HG03039 (cell line): Measurements from ENCODE around the gene MRGPRD.

Source experiments
- ATAC-seq: cut with Tn5 transposase; IDR thresholded peaks from one replicate; pipeline ENCODE4 v1.9.1; 2021; ENCODE audit warnings: mild to moderate bottlenecking, moderate library complexity; ENCODE audit not compliant: unreplicated experiment

MRGPRD gene

DNA sequence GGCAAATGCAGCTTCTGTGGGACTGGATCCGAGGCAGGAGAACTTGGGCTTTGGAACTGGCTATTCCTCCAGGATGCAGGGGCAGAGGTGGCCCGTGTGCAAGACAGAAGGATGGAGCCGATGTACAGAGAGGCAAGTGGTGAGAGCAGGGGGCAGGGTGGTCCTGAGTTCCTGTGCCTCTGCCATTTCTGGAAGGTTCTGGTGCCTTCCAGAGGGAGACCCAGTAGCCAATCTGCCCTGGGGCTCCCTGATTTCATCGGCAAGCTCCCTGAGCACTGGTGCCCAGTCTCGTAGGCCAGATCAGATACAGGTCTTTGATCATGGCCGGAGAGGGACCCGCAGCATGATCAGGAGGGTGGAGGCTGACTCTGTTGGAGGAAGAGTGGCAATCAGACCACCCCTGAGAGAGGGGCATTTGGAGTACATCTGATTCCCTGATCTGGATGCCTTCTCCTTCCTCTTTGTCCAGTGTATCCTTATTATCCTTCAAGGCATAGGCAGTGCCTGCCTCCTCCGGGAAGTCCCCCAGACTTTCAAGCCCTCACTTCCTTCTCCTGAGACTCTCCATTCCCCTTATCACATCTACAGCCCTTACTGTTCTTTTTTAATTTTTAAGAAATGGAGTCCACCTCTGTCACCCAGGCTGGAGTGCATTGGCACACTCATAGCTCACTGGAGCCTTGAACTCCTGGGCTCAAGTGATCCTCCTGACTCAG is 9.7 kb downstream of the MRGPRD start:
- no peak for ATAC-seq

DNA sequence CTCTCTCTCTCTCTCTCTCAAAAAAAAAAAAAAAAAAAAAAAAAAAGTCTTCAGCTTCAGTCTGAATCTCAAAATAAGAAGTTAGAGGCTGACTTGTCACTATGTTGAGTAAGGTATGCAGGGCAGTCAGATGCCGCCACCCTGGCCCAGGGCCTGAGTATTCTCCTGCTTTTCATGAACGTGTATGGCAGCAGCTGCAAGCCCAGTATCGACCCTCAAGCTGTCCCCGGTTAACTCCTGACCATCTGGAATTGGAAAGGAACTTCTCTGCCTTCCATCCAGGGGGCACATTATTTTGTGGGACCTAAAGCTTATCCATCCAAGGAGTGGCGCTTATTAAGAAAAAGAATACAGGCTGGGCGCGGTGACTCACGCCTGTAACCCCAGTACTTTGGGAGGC is 11.4 kb downstream of the MRGPRD start:
- ATAC-seq = no peak

DNA sequence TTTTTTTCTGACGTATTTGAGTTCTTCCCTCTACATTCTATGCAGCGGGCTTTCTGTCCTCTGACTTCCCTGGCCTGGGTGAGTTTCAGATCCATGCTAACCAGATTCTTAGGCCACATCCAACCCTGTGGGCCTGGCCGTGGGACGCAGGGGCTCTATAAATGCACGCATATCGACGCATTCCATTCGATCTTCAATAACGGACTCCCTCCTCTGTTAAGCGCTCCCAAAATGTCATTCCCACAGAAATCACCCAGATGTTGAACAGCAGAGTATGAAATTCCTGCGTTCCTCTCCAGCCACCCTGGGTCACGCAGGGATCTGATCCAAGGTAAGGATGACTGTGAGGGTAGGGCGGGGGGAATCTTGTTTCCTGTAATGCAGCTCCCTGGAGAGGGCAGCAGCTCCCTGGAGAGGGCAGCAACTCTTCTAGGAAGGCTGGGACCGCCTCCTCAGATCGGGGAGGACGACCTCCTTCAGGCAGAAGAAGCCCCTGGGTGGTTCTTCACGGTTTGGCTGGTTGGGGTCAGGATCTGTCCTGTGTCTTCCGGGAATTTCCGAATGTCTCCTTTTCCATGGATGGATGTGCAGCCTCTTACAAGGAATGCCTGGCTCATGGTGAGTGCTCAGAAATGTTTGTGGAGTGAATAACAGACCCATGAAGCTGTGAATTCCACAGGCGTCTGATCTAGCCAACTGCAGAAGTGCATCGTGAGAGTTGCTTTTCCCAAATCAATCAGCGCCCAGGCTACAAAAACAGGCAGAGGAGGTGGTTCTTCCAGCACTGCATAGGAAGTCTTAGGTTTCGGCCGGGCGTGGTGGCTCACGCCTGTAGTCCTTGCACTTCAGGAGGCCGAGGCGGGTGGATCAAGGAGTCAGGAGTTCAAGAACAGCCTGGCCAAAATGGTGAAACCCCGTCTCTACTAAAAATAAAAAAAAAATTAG is 12.2 kb downstream of the MRGPRD start:
- ATAC-seq = no peak

DNA sequence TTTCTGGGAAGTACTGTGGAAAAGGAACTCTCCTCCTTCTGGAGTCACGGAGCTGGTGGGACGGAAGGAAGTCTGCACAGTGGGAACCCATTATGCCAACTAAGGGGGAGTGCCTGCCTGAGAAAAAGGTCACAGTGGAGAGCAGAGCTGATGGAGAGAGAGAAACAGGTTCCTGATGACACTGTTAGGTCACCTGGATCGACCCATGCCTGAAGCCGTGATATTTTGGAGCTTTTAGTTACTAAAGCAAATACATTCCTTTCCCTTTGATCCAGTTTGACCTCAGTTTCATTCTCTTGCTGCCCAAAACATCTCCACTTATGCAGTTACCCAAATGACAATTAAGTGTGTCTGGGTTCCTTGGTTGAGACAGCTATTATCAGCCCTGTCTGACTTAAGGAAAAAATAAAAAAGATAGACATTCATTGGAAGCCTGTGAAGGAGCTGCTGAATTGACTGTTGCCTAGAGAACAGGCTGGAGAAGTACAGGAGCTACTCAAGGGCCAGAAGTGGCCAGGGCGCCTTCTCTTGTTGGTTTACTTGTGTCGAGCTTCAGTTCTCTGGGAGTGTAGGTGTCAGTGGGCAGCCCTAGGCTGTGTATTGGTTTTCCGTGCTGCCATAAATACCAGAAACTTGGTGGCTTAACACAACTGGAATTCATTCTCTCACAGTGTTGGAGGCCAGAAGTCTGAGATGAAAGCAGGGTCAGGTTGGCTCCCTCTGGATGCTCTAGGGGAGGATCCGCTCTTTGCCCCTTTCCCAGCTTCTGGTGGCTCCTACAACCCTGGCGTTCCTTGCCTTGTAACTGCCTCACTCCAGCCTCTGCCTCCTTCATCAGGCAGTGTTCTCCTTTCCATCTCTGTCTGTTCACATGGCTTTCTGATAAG is 13.6 kb downstream of the MRGPRD start:
- no peak for ATAC-seq

DNA sequence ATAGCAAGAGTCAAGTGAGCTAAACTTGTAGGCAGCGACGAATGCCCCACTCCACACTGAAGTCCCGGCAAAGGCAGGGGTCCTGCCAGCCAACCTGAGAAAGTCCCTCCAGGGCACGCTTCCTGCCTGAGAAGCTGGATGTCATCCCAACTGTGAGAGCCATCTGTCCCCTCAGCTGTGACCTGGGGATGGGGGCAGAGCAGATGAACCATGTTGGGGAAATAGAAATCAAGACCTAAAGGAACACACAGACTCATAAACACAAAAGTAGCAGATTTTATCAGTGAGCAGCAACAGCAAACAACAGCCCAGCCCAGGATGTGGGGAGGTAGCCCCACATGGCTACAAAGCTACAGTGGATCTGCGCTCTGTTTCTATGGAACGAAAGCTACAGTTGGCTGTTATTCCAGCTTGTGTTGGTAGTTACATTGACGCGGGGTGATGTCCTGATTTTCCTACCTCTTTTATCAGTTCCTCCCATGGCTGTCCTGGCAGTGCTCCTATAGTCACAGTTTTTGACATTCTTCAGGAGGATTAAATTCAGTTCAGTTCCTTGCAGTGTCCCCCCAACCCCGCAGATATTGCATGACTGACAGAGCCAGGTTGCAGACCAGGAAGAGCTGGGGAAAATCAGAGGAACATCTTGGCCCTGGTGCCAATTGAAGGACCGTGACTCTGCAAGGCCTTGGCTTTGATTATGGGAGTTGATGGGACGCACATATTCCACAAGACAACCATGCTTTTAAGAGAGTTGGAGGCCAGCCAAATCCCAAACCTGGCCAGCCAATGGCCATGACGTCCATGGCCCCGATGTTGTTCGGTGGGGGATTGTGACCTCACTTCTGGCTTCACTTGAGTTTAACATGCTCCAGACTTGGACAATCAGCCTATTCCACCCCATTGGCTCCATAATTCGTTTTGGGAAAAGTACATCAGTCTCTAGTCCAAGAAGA is 14.6 kb downstream of the MRGPRD start:
- no peak for ATAC-seq

DNA sequence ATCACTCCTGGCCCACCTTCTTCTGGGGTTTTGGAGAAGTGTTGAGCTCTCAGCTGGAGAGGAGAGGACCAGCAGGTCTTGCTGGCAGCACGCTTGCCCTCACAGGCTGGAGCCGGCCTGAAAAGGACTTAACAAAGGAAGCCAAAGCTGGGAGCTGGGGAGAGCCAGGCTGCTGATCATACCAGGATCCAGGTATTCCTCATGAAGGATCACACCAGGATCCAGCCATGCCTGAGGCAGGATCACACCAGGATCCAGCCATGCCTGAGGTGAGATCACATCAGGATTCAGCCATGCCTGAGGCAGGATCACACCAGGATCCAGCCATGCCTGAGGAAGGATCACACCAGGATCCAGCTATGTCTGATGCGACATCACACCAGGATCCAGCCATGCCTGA is 17.0 kb downstream of the MRGPRD start:
- no peak for ATAC-seq

DNA sequence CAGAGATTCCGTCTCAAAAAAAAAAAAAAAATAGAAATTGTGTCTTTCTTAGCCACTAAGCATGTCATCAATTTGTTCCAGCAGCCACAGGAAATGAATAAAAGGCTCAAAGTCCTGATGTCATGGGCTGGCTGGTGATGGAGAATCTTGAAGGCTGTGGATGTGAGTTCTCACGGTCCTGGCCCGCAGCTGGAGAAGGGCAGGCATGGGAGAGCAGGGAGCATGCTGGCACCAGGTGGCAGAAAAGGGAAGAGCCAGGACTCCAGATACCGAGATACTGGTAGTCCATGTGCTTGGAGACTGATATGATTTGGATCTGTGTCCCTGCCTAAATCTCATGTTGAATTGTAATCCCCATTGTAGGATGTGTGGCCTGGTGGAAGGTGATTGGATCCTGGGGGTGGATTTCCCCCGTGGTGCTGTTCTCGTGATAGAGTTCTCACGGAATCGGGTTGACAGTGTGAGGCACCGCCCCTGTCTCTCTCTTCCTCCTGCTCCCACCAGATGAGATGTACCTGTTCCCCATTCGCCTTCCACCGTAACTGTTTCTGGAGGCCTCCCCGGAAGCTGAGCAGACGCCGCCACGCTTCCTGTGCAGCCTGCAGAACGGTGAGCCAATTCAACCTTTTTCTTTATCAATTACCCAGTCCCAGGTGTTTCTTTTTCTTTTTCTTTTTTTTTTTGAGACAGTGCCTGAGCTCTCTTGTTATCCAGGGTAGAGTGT is 18.1 kb downstream of the MRGPRD start:
- no peak for ATAC-seq

DNA sequence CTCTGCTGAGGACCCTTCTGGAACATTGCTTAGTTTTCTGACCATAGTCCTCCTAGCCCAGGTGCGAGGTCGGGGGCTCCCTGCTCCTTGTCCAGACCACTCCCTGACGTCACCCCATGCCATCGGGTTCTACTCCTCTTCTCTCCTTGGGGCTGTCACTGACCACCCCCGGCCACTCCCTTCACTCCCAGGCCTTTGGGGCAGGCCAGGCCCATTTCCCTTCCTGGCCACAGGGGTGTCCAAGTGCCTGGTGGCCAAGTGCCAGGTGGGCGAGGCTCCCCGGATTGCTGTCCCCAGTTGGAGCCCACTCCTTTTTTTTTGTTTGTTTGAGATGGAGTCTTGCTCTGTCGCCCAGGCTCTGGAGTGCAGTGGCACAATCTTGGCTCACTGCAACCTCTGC is 19.5 kb downstream of the MRGPRD start:
- no peak for ATAC-seq

DNA sequence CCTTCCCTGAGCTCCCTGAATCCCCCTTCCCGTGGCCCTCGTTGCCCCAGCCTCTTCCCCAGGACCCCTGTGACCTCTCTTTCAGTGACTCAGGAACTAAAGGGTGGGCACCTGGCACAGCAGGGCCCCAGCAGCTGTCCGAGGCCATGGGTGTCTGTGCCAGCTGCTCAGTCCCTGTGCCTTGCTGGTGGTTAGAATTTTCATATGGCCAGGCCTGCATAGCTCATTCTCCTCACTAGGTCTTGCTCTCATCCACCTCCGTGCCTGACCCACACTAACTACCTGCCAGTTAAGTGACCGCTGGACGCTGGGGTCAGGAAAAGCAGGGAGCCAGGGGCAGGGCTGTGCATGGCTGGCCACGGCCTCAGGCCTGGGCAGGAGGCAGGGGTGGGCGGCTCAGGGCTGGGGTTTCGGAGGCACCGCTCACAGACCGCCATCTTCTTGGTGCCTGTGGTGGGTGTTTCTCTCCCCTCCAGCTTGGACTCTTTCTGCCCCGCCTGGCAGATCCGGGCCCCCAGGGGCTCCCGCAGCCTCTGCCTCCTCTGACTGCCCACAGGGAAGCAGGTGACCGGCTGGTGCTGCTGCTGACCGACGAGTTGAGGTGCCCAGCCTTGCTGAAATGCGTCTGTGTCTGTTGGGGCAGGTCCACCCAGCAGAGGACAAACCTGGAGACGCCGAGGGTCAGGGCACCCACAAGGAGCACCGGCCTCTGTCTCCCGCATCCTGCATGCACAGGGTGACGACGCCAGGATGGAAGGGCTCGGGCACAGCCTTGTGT is 20.3 kb downstream of the MRGPRD start:
- ATAC-seq = no peak

DNA sequence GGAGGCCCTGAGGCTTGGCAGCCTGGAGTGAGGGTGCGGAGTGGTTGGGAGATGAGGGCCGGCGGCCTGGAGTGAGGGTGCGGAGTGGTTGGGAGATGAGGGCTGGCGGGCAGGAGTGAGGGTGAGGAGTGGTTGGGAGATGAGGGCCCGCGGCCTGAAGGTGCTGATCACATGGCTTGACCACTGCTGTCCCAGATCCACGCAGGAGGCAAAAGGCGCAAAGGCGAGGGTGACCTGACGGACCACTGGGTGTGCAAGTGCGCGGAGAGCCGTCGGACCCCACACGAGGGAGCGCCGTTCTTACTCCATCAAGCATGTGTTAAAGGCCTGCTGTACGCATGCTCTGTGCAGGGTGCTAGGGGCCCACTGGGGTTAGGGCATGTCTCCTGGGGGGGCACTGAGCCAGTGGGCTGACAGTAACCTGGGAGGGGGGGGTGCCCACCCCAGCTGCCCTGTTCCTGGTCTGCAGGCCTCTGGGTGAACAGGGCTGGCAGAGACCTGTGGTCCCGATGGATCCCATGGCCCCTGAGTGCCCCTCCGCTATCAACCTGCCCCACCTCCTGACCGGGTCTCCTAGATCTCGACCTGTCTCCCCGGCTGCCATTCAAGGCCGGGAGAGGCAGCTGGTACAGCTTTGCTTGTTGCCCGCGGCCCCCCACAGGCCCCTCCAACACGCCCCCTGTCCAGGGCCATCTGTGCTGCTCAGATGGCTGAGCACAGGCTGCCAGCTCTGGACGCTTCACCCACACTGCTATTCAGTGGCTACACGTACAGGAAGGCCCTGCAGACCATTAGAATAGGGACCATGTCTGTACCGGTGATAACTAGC is 21.1 kb downstream of the MRGPRD start:
- no peak for ATAC-seq

DNA sequence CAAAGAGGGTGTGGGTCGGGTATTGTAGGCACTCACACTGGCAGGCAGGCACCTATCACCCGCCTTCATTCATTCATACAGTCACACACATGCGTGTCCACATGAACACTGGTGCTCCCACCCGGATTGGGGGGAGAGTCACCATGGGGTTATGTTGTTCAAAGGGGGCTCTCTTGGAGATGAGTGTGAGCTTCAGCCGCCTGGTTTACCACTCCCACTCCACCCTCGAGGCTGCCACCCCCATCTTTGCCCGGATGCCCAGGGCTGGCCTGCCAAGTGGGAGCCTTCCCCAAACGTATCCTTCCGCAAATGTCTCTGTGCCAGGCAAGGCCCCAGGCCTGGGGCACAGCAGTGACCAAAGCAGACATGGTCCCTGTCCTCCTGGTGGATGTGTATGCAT is 22.6 kb downstream of the MRGPRD start:
- ATAC-seq = no peak

DNA sequence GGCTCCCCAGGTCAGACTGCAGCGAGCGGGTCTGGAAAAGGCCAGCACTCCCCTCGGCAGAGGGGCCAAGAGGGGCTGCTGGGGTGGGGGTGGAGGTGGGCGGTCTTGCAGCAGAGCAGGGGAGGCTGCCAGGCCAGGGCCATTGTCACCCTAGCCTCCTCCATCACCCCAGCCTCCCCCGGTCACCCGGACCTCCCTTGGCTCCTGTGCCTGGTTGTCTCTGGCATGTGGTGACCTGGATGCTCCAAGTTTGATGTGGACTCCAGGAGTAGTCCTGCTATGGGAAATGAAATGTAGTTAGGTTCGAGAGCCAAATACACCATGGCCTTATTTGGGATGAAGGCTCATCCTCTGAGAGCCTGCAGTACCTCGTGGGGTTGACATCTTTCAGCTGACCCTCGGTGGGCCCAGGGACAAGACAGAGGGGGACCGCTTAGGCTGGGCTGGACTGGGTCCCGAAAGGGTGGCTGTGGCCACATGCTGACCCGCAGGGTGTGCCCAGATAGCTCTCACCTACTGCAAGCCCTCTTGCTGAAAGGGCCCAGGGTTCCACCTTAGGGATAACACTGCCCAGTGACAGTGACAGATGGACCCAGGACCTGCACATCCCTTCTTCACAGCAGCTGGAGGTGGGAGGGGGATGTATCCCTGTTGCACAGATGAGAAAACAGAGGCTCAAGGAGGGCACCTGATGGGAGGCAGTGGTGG is 24.1 kb downstream of the MRGPRD start:
- no peak for ATAC-seq

DNA sequence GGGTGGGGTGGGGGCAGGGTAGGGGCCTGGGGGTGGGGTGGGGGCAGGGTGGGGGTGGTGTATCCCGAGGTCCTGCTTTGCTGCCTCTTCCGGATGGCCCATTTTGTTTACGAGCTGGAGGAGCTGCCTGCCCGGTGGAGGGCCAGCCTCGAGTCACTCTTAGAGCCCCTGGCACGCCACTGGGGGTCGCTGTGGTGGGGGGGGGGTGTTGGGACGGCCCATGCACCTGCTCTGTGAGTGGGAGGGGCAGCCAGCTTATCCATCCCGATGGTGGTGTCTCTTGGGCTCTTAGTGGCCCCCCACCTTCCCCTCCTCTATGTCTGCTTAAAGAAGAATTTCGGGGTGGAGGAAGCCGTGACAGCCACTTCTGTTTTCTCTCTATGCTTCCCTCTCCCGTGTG is 24.6 kb downstream of the MRGPRD start:
- ATAC-seq = no peak

DNA sequence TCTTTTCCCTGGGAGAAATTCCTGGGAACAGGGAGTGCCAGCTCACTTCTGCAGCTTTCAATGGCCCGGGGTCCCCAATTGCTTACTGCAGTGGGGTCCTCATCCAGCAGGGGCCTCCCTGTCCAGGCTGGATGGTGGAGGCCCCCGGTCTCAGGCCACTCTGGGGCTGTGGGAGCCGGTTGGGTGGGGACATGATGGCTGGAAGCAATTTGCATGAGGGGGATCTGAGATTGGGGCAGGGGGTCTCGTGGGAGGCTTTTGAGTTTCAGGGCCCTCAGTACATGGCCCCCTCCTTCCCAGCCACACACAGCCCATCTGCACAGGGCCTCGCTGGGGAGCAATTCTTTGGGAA is 25.2 kb downstream of the MRGPRD start:
- ATAC-seq = no peak

DNA sequence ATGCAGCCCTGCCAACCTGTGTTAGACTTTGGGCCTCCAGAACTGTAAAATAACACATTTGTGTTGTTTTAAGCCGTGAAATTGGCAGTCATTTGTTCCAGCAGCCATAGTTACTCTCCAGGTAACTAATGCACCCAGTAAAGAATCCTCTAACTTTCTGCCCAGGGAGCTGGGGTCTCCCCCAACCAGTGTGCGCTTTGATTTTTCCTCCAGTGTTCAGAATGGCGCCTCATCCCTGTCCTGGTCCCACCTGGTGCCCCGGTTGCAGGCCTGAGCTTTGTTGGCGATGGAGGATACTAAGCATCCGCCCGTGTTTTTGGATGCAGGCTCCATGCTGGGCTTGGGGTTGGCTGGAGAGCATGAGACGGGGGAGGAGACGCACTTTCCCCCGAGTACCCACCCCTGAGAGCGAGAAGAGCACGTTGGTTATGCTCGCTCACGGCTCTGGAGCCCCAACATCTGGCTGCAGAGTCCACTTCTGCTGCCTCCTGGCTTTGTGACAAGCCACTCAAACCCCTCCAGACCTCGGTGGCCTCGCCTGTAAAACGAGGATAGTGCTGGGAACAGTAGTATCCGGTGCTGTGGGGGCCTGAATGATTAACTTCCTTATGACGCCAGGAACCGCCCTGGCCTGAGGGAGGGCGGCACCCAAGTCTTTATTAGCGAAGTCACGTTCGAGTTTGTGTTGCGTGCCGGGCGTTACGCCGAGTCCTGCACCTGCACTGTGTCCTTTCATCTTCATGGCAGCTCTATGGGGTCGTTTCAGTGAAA is 25.8 kb downstream of the MRGPRD start:
- no peak for ATAC-seq

DNA sequence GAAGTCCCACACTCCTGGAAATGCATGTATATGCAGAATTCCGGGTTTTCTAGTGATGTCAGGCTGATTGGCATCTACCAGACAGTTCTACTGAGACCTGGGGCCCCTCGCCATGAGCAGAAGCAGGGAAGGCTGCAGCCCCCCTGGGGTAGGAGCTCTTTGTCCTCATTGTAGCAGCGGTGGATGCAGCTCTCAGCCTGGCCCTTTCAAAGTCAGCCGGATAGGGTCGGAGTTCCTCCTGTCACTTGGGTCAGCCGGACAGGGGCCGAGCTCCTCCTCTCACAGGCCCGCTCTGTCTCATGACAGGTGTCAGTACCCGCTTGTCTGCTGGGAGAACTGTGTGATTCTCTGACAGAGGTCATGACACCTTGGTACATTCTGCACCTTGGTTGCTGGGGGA is 30.0 kb downstream of the MRGPRD start:
- no peak for ATAC-seq

DNA sequence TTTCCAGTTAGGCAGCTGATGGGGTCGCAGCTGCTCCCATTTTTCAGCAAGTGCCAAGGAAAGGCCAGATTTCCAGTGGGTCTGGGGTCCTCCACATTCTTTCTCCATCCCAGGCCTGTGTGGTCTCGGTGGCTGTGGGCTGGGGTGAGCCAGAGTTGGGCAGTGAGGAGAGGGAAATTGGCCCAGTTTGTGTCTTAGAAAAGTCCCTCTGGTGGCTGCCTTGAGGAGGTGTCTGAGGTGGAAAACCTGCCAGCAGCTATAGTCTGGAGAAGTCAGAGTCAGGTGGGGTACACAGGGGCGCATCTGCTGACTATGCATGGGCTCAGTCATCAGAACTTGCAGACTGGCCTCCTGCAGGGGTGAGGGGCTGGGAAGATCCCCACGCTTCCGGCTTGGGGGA is 30.5 kb downstream of the MRGPRD start:
- no peak for ATAC-seq
